Stimulated activated CD4-positive, alpha-beta T cell treated with anti-CD3 and anti-CD28 coated beads, TNF-alpha, amount 100 ng/mL, for 48 hours (primary cell): ENCODE data around the gene ACTN3.
"Not testable (repeated sequence)": the region's sequence is repeated elsewhere in the genome, so short reads cannot be mapped to it uniquely, and the experiment has no call there.

ENCODE experiments used
- DNase-seq, 3 donors: peaks; one replicate each; pipeline ENCODE4 v3.0.0-alpha.2; 2020; ENCODE audit warnings: low read depth in 3 of 3

Gene ACTN3

DNA sequence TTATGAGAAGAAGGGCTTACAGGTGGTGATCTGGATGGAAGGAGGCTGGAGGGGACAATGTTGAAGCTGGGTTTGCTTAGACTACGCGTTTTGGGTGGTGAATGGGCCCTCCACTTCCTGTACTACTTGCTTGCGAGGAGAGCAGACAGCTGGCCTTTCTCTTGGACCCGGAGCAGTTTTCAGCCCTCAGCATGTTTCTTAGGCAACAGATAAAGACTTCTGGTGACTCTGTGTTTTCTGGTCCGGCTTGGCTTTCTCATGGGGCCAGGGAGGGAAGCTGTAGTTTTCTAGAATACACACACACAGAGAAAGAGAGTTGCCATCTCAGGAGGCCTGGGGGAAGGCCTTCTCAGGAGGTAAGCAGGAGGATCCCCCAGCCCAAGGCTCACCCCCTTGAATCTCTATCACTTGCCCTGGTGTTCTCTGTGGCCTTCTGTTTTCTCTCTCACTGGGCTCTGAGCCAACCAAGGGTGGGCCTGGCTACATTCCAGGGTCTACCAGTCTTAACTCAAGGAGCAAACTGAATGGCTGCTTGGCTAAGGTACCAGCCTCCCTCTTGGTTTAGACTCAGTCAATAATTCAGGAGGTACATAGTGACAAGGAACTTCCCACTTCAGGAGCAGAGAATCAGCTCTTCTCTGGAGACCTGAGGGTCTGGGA, 48.7 kb downstream of the ACTN3 start:
- DNase-seq, result no peak

GRCh38 chr11:66598993-66599392, 52.3 kb downstream of the ACTN3 start:
- DNase-seq, result no peak

DNA sequence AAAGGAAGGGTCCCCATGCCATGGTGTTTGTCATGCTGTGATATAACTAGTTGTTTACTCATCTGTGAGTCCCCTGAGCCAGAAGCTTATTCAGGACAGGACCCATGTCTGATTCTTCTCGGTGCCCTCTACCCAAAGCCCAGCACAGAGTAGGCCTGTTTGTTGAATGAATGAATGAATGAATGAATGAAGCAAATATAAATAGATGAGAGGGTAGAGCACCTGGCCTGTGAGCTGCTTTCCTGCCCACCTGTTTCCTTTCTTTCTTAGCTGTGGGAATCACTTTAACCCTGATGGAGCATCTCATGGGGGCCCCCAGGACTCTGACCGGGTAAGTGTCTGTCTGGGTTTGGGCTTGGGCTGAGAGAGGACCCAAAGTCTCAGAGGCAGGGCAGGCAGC, 53.5 kb downstream of the ACTN3 start:
- DNase-seq, result no peak

DNA sequence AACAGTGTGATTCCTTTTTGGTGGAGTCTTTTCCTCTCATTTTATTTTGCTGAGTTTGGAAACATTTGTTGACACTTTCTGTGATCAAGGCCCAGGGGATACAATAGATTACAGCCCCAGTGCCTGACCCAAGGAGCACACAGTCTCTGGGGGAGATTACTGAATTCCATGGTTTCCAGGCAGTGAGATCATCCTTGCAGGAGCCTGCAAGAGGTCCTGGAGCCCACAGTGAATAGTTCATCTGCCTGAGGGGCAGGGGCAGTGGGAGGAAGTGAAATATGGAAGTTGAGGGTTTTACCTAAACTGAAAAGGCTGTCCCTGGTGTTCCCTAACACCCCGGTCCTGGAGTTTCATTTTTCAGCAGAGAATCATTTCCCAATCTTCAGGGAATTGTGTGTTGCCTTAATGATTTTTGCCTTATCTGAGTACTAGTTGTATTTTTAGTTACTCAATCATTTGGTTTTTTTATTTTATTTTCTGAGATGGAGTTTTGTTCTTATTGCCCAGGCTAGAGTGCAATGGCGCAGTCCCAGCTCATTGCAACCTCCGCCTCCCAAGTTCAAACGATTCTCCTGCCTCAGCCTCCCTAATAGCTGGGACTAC, 54.0 kb downstream of the ACTN3 start:
- no peak for DNase-seq

DNA sequence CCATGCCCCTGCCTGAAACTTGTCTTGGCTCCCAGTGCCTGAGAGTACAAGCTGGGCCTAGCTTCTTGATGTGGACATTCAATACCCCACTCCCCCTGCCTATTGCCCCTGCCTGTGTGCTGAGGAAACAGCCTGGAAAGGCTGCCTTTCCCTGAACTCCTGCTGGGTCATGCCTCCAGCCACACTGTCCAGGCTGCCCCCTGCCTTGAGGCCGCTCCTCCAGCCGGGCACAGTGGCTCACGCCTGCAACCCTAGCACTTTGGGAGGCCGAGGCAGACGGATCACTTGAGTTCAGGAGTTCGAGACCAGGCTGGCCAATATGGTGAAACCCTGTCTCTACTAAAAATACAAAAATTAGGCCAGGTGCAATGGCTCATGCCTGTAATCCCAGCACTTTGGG, 56.4 kb downstream of the ACTN3 start:
- no peak for DNase-seq

- no peak for DNase-seq
These were observed 57.5 kb downstream of the ACTN3 start for GRCh38 chr11:66604155-66604554.

- DNase-seq, result not testable (repeated sequence)
These were observed 59.9 kb downstream of the ACTN3 start for GRCh38 chr11:66606608-66607007.

GRCh38 chr11:66607126-66607834, 60.6 kb downstream of the ACTN3 start:
- DNase-seq, result no peak

- no peak for DNase-seq
These were observed 63.3 kb downstream of the ACTN3 start for GRCh38 chr11:66609721-66610617.

GRCh38 chr11:66612458-66612857, 65.8 kb downstream of the ACTN3 start:
- no peak for DNase-seq
